GM19328 (cell line): ENCODE results near the gene SLC1A1.
A peak's percentile ranks its signal among the peaks of the same experiment; 100 is the strongest.

Source experiments
- ATAC-seq: cut with Tn5 transposase; IDR thresholded peaks from one replicate; pipeline ENCODE4 v1.9.1; 2021; ENCODE audit warnings: mild to moderate bottlenecking, moderate library complexity; ENCODE audit not compliant: unreplicated experiment

Gene SLC1A1

DNA sequence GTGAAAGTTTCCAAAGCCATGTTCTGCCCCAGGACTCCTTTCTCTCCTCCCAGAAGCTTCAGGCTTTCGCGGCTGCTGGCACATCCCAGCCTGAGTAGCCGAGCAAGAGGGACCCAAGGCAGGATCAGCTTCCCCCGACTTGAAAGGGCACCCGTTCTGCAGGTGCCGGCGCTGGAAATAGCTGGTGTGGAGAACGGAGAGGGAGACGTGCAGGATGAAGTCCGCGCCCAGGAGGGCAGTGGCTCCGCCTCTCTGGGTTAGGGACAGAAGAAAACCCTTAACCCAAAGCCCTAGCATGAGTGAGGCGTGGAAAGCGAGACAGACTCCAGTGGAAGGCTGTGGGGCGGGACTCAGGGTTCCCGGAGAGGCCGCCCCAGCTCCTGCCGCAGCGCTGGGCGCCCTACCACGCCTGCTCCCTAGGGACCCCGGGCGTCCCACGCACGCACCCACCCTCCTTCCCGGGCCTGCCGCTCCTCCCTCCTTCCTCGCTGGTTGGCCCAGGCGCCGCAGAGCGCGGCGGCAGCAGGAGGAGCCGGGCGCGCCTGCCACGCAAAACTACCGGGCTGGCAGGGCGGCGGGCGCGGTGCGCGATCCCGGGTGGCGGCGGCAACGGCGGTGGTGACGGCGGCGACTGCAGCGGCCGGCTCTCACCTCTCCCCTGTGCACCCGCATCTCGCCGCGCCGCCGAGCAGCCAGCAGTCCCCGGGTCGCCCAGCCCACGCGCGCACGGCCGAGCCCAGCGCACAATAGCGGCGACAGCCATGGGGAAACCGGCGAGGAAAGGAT is at the start of gene SLC1A1:
SLC1A1 (plus strand) TSS at position 550 of the 786 bp plus-strand sequence; CDS start at position 762, 212 bp downstream.
- ATAC-seq = peak; percentile 83

DNA sequence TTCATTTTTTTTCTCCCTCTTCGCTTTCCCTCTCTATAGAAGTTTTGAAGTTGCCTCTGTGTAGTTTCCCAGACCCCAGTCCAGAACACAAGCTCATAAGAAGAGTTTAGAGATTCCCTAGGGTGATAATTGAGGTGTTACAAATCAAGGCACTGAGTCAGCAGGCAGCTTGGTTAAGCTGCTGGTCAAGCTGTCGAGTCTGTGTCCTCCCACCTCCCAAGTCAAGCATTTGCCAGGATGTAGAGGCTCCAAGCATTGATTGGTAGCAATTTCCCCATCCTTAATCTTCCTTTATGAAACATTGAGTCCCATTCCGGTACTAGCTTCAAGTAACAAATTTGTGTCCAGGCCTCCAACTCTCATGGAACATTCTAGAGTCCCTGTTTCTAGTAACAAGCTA is 47.5 kb upstream of the SLC1A1 start:
- ATAC-seq = no peak

DNA sequence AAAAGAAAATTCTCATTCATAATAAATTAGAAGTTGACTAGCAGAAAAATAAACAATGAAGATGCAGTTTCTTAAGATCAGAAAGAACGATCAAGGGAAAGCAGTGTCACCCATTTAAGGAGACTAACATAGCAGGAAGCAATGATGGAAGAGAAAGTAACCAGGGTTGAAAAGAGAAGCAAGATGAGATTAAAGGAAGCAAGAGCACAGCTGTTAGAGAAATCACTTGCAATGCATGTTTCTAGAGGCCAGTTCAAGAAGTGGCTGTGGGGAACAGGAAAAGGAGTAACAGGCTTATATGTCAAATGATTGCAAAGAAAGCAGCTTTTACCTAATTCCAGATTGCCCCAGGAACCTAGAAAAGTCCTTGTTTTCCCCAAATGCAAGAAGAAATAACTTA is 46.8 kb upstream of the SLC1A1 start:
- ATAC-seq = no peak

DNA sequence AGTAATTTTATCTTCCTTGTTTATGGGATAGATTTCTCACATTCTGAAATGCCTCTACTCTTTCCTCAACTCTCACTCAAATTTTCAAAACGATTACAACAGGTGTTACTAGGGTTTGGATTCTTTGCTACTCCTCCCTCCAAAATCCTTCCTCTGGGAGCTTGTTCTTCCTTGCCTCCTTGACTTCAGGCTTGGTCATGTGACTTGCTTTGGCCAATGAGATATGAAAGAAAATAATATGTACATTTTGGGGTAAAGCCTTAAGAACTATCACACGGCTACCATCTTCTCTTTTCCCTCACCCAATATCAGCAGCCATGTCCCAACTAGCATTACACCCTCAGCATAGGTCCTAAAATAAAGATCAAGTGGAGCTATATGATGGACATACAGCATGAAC is 28.8 kb upstream of the SLC1A1 start:
- ATAC-seq = no peak

GRCh38 chr9:4463824-4464223 is 26.4 kb upstream of the SLC1A1 start:
- no peak for ATAC-seq

DNA sequence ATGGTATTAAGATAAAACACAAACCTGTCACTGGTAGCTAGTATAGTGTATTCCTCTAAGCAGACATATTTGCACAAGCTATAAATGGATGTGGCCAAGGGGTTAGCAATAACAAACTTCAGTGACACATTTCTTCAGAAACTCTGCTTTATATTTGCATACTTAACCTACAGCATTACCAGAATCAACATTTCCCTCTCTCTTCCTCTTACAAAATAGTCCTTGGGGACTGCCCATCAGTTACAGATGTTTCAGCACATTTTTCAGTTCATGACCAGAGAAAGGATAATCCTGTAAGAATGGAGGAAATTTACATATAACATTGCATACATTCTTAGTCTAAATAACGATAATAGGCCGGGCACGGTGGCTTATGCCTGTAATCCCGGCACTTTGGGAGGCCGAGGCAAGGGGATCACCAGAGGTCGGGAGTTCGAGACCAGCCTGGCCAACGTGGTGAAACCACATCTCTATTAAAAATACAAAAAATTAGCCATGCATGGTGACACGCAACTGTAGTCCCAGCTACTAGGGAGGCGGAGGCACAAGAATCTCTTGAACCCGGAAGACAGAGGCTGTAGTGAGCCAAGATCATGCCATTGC is 25.3 kb upstream of the SLC1A1 start:
- ATAC-seq = peak; percentile 95

GRCh38 chr9:4465910-4466309 is 24.4 kb upstream of the SLC1A1 start:
- ATAC-seq = no peak

- ATAC-seq = no peak
These were observed 15.0 kb upstream of the SLC1A1 start for GRCh38 chr9:4475301-4475700.

DNA sequence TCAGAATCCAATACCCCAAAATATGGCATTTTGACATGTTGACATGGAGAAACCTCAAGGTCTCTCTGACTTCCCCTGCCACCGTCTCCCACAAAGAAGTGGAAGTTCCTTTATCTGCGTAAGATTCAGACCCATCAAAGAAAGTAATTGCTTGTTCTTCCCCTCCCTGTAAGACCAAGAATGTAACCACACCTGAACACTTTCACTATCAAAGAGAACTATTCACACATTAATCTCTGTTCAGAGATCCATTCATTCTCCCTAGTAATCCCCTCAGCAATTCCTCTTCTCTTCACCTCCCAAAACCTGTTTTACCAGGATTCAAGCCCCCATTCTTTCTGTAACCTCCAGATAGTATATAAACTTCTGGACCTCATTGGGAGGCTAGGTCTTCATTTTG is 4.1 kb upstream of the SLC1A1 start:
- no peak for ATAC-seq

DNA sequence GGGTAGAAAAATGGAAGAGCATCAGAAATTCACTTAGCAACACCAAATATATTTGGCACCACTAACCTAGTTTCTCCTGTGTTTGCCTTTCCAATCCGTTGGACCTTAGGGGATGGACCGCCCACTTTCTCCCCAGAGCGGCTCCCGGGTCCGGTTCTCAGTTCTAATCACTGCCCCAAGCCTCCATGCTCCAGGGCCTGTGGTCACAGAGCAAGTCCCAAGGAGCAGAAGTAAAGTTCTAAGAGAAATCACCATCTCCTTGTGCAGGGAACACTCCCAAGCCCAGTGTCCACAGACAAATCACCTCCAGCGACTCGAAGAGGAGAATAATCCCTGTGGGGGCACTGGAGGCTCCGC is 728 bp upstream of the SLC1A1 start:
- ATAC-seq = no peak

- peak; percentile 2 for ATAC-seq
These were observed 697 bp downstream of the SLC1A1 start for GRCh38 chr9:4490705-4491625.

GRCh38 chr9:4491626-4491975 is 1.3 kb downstream of the SLC1A1 start:
- ATAC-seq = no peak

DNA sequence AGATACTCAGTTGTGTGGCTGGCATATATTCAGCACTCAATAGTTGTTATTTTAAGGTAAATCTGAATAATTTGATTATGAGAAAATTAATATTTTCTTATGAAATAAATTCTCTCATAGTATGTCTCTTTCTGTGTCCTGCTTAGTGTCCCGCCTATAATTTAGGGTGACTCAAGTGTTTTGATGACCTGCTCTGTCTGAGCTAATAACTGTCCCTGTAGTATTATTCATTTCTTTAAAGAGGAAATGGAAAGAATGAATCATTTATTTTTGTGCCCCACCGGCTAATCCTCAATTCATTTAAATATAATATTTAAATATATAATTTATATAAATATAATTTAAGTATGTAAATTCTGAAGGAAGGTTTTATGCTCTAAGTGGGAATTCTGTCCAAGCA is 4.1 kb downstream of the SLC1A1 start:
- ATAC-seq = no peak

DNA sequence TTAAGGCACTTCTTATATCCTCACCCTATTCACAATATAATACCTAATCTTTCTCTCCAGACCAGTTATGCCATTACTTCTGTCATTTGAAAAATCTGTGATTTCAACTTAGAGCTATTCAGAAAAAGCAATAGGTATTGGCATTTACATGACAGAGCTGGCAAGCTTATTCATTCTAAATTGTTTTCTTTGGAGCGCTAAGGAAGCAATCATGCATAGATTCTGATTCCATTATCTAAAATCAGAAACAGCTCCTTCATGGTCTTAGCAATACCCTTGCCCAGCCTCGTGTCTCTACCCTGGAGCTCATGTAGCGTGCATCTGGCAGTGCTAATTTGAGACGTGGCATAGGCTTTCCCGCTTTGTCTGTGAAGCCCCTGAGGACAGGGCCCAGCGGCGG is 4.5 kb downstream of the SLC1A1 start:
- ATAC-seq = no peak

DNA sequence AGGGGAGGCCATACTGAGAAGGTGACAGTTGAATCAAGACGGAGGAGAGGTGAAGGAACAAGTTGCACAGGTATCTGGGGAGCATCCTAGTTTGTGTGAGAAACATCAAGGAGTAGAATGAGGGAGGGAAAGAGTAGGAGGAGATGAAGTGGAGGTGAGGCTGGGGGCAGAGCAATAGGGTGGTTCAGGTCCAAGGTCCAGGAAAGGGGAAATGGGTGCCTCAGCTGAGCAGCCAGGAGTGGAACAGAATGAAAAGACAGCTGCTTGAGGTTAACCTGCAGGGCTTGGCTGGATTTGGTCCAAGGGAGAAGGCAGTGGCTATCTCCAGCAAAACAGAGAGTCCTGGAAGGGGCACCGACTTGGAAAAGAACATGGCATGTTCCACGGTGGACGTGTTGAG is 5.3 kb downstream of the SLC1A1 start:
- no peak for ATAC-seq

DNA sequence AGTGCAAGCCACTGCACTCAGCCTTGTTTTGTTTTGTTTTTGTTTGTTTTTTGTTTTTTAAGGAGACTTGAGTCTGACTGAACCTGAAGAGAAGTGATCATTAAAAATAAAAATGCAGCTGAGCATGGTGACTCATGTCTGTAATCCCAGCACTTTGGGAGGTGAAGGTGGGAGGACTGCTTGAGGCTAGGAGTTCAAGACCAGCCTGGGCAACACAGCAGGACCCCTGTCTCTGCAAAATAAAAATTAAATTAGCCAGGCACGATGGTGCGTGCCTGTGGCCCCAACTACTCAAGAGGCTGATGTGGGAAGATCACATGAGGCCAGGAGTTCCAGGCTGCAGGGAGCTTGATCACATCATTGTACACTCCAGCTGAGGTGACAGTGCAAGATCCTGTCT is 6.2 kb downstream of the SLC1A1 start:
- ATAC-seq = no peak

- ATAC-seq = no peak
These were observed 7.1 kb downstream of the SLC1A1 start for GRCh38 chr9:4497395-4497794.

DNA sequence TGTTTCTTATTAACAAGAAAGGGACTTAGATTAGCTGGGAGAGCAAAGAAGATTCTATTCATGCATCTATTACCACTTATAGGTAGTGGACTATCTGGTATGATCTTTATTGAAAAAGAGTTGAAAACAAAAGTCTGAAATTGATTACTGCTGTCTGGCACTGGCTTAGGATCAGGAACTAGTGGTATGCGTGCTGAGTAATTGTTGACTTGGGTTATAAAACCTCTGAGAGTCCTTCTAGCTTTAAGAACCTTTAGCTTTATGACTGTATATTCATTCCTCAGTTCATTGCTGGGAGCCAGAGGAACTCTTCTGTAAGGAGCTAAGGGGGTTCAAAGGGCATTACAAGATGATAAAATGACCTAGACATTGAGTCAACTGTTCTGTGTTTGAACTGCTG is 7.6 kb downstream of the SLC1A1 start:
- ATAC-seq = no peak

DNA sequence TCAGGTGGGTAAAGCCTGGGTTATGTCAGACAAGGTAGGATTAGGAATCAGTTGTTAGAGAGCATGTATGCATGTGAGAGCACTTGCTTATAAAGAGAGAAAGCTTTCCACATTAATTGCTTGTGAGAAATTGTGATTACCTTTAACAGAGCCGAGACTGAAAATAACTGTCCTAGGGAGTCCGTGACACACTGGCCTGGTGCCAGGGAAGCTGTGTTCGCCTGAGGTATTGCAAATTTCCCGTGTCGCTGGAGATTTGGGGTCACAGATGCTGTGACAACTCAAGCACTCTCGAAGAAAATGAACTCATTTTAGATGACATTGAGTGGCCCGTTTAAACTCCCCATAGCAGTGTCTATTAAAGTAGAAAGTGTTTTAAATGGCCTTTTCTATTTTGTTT is 9.6 kb downstream of the SLC1A1 start:
- no peak for ATAC-seq

DNA sequence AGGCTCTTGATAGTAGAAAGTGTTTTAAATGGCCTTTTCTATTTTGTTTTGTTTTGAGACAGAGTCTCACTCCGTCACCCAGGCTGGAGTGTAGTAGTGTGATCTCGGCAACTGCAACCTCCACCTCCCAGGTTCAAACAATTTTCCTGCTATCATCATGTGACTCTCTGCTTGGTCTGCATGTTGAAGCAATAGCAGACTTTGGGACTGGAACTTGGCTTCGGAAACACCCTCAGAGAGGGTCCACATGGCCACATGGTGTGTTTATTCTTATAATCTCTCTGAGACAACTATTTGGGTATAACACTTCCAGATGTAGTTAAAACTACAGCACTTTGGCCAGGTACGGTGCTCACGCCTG is 10.9 kb downstream of the SLC1A1 start:
- no peak for ATAC-seq

- no peak for ATAC-seq
These were observed 12.2 kb downstream of the SLC1A1 start for GRCh38 chr9:4502444-4502843.

DNA sequence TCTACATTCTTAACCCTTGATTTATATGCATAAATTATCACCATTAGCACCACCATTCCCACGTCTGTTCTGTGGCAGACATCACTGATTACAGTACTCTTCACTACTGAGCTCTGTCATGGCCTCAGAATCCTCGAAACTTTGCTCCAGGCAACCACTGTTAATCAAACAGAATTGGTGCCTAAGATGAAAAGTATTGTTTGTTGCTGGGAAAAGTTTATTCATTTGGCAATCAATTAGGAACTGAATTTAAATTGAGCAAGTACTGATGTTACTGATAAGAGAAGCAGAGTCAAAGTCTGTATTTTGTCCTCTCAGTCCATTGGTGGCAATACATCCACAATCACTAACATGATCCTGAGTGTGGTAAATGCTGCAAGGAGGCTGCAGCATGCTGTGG is 12.8 kb downstream of the SLC1A1 start:
- ATAC-seq = no peak
